CMK (cell line): ENCODE measurements around the gene GDPD1.
"Not testable (repeated sequence)": the region's sequence is repeated elsewhere in the genome, so short reads cannot be mapped to it uniquely, and the experiment has no call there.

ENCODE experiments used
- DNase-seq: peaks from one replicate; pipeline ENCODE4 v3.0.0-alpha.2; 2010; ENCODE audit warnings: low read depth

GDPD1 gene

GRCh38 chr17:59220328-59221158 is at the start of gene GDPD1:
Gene GDPD1 (plus strand): TSS chr17:59220511. CDS start chr17:59220610, 99 bp downstream.
- DNase-seq: peak; percentile 88

- no peak for DNase-seq
Observed at GRCh38 chr17:59172436-59173004, 47.8 kb upstream of the GDPD1 start.

GRCh38 chr17:59174671-59175070 is 45.6 kb upstream of the GDPD1 start:
- DNase-seq: no peak

GRCh38 chr17:59175076-59175475 is 45.2 kb upstream of the GDPD1 start:
- DNase-seq: no peak

GRCh38 chr17:59178266-59178985 is 41.9 kb upstream of the GDPD1 start:
- no peak for DNase-seq

- not testable (repeated sequence) for DNase-seq
Observed at GRCh38 chr17:59179601-59180000, 40.7 kb upstream of the GDPD1 start.

- DNase-seq: no peak
Observed at GRCh38 chr17:59180626-59181025, 39.7 kb upstream of the GDPD1 start.

- no peak for DNase-seq
Observed at GRCh38 chr17:59181481-59181880, 38.8 kb upstream of the GDPD1 start.

- no peak for DNase-seq
Observed at GRCh38 chr17:59185997-59186396, 34.3 kb upstream of the GDPD1 start.

- no peak for DNase-seq
Observed at GRCh38 chr17:59186850-59187249, 33.5 kb upstream of the GDPD1 start.

GRCh38 chr17:59190806-59191205 is 29.5 kb upstream of the GDPD1 start:
- no peak for DNase-seq

GRCh38 chr17:59193336-59193862 is 26.9 kb upstream of the GDPD1 start:
- no peak for DNase-seq

- no peak for DNase-seq
Observed at GRCh38 chr17:59199398-59199797, 20.9 kb upstream of the GDPD1 start.

- DNase-seq: no peak
Observed at GRCh38 chr17:59202320-59202719, 18.0 kb upstream of the GDPD1 start.

- DNase-seq: no peak
Observed at GRCh38 chr17:59219370-59219769, 941 bp upstream of the GDPD1 start.

- DNase-seq: no peak
Observed at GRCh38 chr17:59219992-59220327, 351 bp upstream of the GDPD1 start.

GRCh38 chr17:59221159-59221847 is 992 bp downstream of the GDPD1 start:
- no peak for DNase-seq

GRCh38 chr17:59223813-59224212 is 3.5 kb downstream of the GDPD1 start:
- no peak for DNase-seq

- not testable (repeated sequence) for DNase-seq
Observed at GRCh38 chr17:59228588-59228987, 8.3 kb downstream of the GDPD1 start.

- no peak for DNase-seq
Observed at GRCh38 chr17:59230764-59231163, 10.5 kb downstream of the GDPD1 start.

- no peak for DNase-seq
Observed at GRCh38 chr17:59234631-59235030, 14.3 kb downstream of the GDPD1 start.

- DNase-seq: no peak
Observed at GRCh38 chr17:59238906-59239305, 18.6 kb downstream of the GDPD1 start.
